Medulla oblongata (tissue), 1 donor: ENCODE measurements around the gene DCAF16.
A peak's percentile ranks its signal among the peaks of the same experiment; 100 is the strongest.
"Not testable (repeated sequence)": the region's sequence is repeated elsewhere in the genome, so short reads cannot be mapped to it uniquely, and the experiment has no call there.

Experiments used
- DNase-seq: peaks from one replicate; pipeline ENCODE4 v3.0.0-alpha.2; 2015; ENCODE audit errors: extremely low spot score

Gene DCAF16

DNA sequence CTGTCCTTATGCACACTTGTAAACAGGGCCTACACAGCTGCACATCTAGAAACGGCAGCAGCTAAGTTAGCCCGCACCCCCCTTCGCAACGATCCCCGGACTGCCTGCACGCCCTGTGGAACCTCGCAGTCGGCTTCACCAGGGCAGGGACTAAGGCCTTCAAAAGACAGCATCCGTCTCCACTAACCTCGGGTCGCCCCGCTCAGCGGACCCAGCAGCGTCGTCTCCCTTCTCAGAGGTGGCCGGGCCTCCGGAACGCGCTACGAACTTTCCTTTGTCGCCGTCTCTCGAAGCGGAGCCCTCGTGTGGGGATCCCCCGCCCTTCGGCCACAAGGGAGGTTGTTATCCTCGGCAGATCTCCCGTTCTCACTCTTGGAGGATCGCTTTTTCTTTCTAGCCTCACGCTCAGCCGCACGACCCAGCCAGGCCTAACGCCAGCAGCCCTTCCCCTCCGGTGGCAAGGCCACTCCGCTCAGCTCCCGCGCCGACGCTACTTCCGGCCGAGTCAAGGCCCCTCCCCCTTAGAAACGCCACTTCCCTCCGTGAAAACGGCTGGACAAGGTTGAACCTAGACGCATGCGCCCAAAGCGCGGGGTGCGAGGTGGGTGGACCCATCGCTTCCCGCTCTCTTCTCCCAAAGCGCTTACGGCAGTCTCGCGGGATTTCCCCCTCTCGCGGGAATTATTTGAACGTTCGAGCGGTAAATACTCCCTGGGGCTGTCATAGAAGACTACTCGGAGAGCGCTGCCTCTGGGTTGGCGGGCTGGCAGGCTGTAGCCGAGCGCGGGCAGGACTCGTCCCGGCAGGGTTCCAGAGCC is at the start of gene DCAF16, which contains the start of gene NCAPG:
TSS of gene DCAF16 (minus strand) at position 498 of the 818 bp plus-strand sequence. CDS start 6,616 bp downstream, outside the sequence.
TSS of gene NCAPG (plus strand) at position 720 of the 818 bp plus-strand sequence. CDS start 99 bp downstream, outside the sequence.
- peak; percentile 100 for DNase-seq

- no peak for DNase-seq
Measured at GRCh38 chr4:17859793-17860406, 49.3 kb upstream of the DCAF16 start.

DNA sequence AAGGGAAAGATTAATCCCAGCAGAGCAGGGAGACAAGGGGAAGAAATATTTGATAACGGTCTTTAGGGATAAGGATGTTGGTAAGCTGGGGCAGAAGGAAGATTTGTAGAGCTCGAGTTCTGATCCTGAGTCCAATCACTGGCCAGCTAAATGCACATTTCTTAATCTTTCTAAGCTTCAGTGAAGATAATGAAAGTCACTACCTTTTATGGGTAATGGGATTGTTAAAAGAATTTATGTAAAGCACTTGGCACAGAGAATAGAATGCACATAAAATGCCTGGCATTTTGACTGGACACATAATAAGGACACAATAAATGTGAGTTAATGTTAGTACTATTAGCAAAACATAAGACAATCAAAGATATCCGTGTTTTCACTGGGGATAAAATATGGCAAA is 43.5 kb upstream of the DCAF16 start:
- DNase-seq: no peak

GRCh38 chr4:17851959-17852358 is 41.4 kb upstream of the DCAF16 start:
- no peak for DNase-seq

DNA sequence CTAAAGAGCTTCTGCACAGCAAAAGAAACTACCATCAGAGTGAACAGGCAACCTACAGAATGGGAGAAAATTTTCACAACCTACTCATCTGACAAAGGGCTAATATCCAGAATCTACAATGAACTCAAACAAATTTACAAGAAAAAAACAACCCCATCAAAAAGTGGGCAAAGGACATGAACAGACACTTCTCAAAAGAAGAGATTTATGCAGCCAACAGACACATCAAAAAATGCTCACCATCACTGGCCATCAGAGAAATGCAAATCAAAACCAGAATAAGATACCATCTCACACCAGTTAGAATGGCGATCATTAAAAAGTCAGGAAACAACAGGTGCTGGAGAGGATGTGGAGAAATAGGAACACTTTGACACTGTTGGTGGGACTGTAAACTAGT is 39.7 kb upstream of the DCAF16 start:
- DNase-seq: not testable (repeated sequence)

DNA sequence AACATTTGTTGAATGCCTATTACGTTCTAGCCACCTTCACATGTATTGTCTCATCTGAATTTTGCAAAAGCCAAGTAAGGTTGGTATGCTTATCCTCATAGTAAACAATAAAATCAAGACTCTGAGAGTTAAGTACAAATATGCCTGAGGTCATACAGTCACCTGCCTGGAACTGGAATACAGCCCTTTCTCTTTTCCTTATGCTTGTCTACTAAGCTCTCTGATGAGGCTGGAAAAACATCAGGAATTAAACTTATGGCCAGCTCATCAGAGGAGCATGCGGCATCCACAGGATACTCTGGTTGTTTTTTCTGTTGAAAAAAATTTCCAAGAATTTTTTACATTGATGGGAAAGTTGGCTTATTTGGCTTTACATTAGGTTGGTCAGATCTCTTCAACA is 35.7 kb upstream of the DCAF16 start:
- DNase-seq: no peak

DNA sequence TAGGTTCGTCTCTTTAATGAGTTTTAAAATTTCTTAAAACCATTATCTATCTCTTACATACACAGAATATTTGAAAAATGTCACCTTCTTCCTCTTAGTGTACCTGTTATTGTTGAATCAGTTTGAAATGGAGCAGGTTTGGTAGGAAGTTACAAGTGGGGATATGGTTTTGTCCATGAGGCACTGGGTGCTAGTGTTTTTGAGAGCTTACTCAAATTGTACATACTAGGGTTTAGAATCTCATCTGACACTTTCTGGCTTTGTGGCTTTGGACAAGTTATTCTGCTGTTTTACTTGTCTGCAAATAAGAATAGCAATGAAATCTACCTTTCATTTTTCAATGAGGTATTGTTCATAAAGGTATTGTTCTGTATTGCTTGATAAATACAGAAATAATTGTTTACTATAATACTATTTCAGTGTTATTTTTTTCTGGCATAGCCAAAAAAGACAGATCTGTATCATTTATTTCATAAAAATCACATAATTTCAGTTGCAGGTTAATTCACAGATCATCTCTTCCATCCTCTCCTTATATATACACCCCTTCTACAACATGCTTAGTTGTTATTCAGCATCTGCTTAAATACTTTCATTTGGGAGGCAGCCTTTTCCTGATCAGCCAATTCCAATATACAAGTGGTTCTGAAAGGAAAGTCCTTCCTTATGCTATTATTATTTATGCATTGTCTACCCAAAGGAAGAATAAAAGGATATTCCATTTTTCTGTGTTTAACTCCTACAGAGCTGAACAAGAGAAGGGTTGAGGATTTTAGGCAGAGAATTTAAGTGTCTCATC is 13.5 kb upstream of the DCAF16 start:
- DNase-seq: no peak

GRCh38 chr4:17817027-17817426 is 6.5 kb upstream of the DCAF16 start:
- peak; percentile 75 for DNase-seq

GRCh38 chr4:17816142-17816541 is 5.6 kb upstream of the DCAF16 start:
- no peak for DNase-seq

- no peak for DNase-seq
Measured at GRCh38 chr4:17814140-17814539, 3.6 kb upstream of the DCAF16 start.

- no peak for DNase-seq
Measured at GRCh38 chr4:17812801-17813200, 2.2 kb upstream of the DCAF16 start.

GRCh38 chr4:17812125-17812524 is 1.6 kb upstream of the DCAF16 start:
- DNase-seq: no peak

- DNase-seq: no peak
Measured at GRCh38 chr4:17811078-17811603, 584 bp upstream of the DCAF16 start.

DNA sequence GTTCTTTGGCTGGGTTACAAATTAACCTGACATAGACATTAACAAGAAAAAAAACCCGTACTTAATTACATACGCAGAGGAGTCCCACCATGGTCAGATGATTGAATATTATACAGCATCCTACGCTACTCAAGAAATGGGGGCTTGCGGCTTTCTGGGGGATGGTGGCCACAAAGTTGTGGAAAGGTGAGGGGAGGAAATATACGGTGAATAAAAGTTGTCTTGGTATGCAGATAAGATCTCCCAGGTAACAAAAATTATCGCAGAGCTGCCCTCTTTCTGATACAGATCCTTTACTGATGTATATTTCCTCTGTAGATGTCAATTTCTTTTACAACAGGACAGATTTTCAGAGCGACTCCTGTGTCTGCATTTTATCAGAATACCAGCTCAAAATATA is 890 bp downstream of the DCAF16 start:
- no peak for DNase-seq

GRCh38 chr4:17807446-17807845 is 3.1 kb downstream of the DCAF16 start:
- DNase-seq: no peak

- no peak for DNase-seq
Measured at GRCh38 chr4:17805580-17806155, 4.9 kb downstream of the DCAF16 start.

DNA sequence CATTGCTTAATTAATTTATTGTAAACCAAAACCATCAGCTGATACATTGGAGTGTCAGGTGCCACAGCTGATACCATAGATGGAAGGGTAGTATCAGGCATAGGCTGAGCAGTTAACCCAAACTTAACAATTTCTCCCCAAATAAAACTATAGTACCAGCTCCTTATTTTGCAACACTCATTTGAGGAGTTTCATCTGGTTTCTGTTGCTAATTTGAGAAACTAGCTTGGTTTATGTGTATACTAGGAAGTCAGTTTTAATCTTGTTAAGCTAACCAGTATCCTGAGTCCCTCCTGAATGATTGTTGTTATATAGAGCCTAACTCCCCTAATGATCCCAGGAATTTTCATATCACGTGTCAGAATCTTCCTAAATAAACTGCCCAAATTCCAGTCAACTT is 12.7 kb downstream of the DCAF16 start:
- DNase-seq: no peak

GRCh38 chr4:17794730-17795129 is 15.8 kb downstream of the DCAF16 start:
- DNase-seq: no peak

DNA sequence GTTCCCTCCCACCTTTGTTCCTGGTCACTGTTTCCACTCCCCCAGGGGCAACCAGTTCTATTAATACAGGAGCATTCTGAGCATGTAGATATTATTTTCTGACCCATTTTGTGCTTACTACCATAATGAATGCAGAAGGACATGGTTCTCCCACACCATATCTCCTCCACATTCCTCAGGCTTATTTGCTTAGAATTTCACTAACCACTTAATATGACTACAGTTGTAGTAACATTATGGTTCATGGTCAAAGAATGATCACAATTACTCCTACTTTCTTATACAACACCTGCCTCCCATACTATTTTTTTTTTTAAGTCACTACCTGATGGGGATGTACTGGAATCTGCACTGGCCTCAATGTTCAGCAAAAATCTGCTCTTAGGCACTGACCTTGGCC is 21.6 kb downstream of the DCAF16 start:
- no peak for DNase-seq

GRCh38 chr4:17787315-17787714 is 23.2 kb downstream of the DCAF16 start:
- DNase-seq: no peak

- DNase-seq: no peak
Measured at GRCh38 chr4:17786567-17786966, 24.0 kb downstream of the DCAF16 start.

GRCh38 chr4:17785858-17786257 is 24.7 kb downstream of the DCAF16 start:
- DNase-seq: no peak
